Gastrocnemius medialis (tissue), 4 donors: ENCODE data around the gene KRT14. TPM values are rescaled to one million over a fixed set of nuclear protein-coding genes. Genes with fewer than 3 reads are reported as not detected.

Source experiments
- ATAC-seq, 2 donors: fragments of 150-250 bp; one replicate each; pipeline ENCODE4 v1.9.1; 2016
- DNase-seq, 2 donors: peaks; one replicate each; pipeline ENCODE4 v3.0.0-alpha.2; 2019
- H3K27ac ChIP-seq, 4 donors: fragments of 200-600 bp; sonication (generic); 1 replicate in 1 of 4; 2 replicates in 3 of 4; pipeline ENCODE4 v1.5.1; 2016 to 2018; ENCODE audit warnings: mild to moderate bottlenecking in 2 of 4, moderate library complexity in 1 of 4
- H3K27me3 ChIP-seq, 3 donors: fragments of 200-600 bp; sonication (generic) in 2 of 3; 1 replicate in 1 of 3; 2 replicates in 2 of 3; pipeline versions ENCODE4 v1.5.1 to v1.6.0; 2016 to 2019; ENCODE audit warnings: mild to moderate bottlenecking in 1 of 3, moderate library complexity in 1 of 3
- H3K36me3 ChIP-seq, 2 donors: fragments of 200-600 bp; sonication (generic) in 1 of 2; one replicate each; pipeline ENCODE4 v1.5.1; 2017 to 2018
- H3K4me1 ChIP-seq, 2 donors: fragments of 200-600 bp; sonication (generic) in 1 of 2; one replicate each; pipeline ENCODE4 v1.5.1; 2016 to 2017; ENCODE audit warnings: mild to moderate bottlenecking in 2 of 2
- H3K4me3 ChIP-seq, 4 donors: fragments of 200-600 bp; sonication (generic) in 3 of 4; 1 replicate in 1 of 4; 2 replicates in 3 of 4; pipeline ENCODE4 v1.5.1; 2016 to 2019; ENCODE audit warnings: mild to moderate bottlenecking in 2 of 4
- H3K9me3 ChIP-seq, 3 donors: fragments of 200-600 bp; sonication (generic) in 2 of 3; 1 replicate in 1 of 3; 2 replicates in 2 of 3; pipeline ENCODE4 v1.5.1; 2016 to 2019
- POLR2A ChIP-seq, 2 donors: fragments of 450-650 bp; IDR thresholded peaks; one replicate each; pipeline ENCODE4 v1.6.1; 2017; ENCODE audit warnings: antibody characterized with exemption in 2 of 2, mild to moderate bottlenecking in 2 of 2, moderate library complexity in 2 of 2
- in situ Hi-C, 4 donors: fragments of 200-750 bp; cut with MboI; loops; one replicate each; pipeline versions ENCODE4 v1.15.0 to v1.8.0; 2017; ENCODE audit warnings: low sequenced_read_pairs in 4 of 4
- intact Hi-C: fragments of 100-400 bp; cut with DNase I; formaldehyde crosslinking; loops from one replicate; pipeline ENCODE4 v1.15.1; 2023; ENCODE audit warnings: low total_unique reads
- total RNA-seq, 4 donors: library from RNA; depleted of rRNA; stranded (reverse); fragments of >200 nt; gene quantifications; one replicate each; pipeline versions ENCODE4 v1.1.0 to v1.2.3, GENCODE V29; 2016
- TF ChIP-seq, protein P1 (sequence below), 5 experiments: fragments of 450-650 bp in 3 of 5; fragments of 200-600 bp in 2 of 5; sonication (generic) in 2 of 5; IDR thresholded peaks in 4 of 5; conservative IDR thresholded peaks in 1 of 5; 1 replicate in 4 of 5; 2 replicates in 1 of 5; pipeline ENCODE4 v1.5.1; 2016 to 2019; ENCODE audit warnings: antibody characterized with exemption in 5 of 5, mild to moderate bottlenecking in 3 of 5, moderate library complexity in 3 of 5

KRT14 gene
- total RNA-seq, 4 donors from 2014 or later = not detected

DNA sequence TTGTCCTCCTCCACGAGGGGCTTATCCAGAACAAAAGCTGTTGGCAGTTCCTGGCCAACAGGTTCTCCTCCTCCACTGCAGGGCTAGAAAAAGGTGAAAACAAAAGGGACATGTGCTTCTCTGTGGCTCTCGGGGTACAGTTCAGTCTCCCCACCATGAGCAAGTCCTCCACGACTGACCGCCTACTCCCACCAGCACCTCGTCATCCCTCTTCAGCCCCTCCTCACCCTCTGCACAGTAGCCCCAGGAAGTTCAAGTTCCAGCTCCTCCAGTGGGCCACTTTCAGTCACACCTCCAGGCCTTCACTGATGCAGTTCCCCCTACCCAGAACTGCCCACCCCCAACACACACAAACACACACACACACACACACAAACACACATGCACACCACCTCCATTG is 34.2 kb downstream of the KRT14 start:
- Histone ChIP-seq H3K27ac (no peak overlapping the region), H3K27me3 (peaks cover 0 to 3% (median 0%) of the 10 kb centered on the region in 3 donors), H3K9me3 (no peaks in the 10 kb centered on the region), H3K36me3 (no peaks in the 10 kb centered on the region), H3K4me1 (peaks cover 8 to 13% of the 10 kb centered on the region in 2 donors), H3K4me3 (no peak overlapping the region)
- TF ChIP-seq POLR2A (IDR thresholded peaks at IDR 0.05) = no peak
- TF ChIP-seq, protein P1, sequence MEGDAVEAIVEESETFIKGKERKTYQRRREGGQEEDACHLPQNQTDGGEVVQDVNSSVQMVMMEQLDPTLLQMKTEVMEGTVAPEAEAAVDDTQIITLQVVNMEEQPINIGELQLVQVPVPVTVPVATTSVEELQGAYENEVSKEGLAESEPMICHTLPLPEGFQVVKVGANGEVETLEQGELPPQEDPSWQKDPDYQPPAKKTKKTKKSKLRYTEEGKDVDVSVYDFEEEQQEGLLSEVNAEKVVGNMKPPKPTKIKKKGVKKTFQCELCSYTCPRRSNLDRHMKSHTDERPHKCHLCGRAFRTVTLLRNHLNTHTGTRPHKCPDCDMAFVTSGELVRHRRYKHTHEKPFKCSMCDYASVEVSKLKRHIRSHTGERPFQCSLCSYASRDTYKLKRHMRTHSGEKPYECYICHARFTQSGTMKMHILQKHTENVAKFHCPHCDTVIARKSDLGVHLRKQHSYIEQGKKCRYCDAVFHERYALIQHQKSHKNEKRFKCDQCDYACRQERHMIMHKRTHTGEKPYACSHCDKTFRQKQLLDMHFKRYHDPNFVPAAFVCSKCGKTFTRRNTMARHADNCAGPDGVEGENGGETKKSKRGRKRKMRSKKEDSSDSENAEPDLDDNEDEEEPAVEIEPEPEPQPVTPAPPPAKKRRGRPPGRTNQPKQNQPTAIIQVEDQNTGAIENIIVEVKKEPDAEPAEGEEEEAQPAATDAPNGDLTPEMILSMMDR (IDR thresholded peaks at IDR 0.05 in 4 of 5, conservative IDR thresholded peaks at IDR 0.05 in 1 of 5) = no peak
- ATAC-seq (no peak), DNase-seq (no peak)
- in situ Hi-C loops = loop anchor here (5.0 to 25.0 kb wide), 4 partner anchors 92 to 665 kb away; partner anchors contain the start of gene KRT20 (in 1 of the 4)
- intact Hi-C loops = no loop called here

DNA sequence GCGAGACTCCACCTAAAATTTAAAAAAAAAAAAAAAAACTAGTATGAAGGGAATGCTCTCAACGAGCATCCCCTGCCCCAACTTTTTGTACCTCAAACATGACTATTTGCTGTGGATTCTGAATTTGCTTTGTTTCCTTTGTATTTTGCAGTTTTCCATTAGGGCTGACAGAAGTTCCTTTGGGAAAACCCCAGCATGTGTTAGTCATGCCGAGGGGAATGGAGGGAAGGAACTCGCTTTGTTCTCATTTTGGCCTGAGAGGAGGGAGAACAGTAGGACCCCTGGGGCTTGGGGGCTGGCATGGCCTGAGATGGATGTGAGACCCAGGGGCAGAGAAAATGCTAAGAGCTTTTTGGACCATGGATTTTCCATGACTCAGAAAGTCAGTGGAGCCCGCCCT is 35.3 kb downstream of the KRT14 start:
- intact Hi-C loops = no loop called here
- no peak overlapping the region for H3K27ac ChIP-seq
- peaks cover 0 to 3% (median 0%) of the 10 kb centered on the region in 3 donors for H3K27me3 ChIP-seq
- no peaks in the 10 kb centered on the region for H3K9me3 ChIP-seq
- H3K4me3 ChIP-seq = no peak overlapping the region
- TF ChIP-seq POLR2A (IDR thresholded peaks at IDR 0.05) = no peak
- TF ChIP-seq, protein P1 (IDR thresholded peaks at IDR 0.05 in 4 of 5, conservative IDR thresholded peaks at IDR 0.05 in 1 of 5) = no peak
- in situ Hi-C loops = loop anchor here (5.0 to 25.0 kb wide), 4 partner anchors 93 to 664 kb away; partner anchors contain the start of gene KRT20 (in 1 of the 4)
- peaks cover 8 to 13% of the 10 kb centered on the region in 2 donors for H3K4me1 ChIP-seq
- DNase-seq (no peak), ATAC-seq (no peak)
- H3K36me3 ChIP-seq = no peaks in the 10 kb centered on the region

DNA sequence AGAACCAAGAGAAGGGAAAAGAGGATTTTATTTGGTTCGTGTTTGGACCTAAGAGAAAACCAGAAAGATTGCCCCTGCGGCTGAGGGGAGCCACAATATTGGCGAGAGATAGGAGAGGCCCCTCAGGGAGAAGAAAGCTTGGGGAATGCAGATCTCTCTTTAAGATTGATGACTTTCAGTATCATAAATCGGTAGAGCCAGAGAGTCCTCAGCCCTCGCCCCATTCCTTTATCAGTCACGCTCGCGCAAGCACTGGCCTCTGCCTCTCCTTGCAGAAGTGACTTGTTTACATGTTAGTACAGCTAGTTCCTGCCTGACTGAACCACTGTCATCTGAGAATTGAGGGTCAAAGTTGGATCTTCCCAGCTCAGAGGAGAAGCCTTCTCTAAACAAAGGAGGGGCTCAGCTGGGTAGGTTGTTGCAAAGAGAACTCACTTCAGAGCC is 37.1 kb downstream of the KRT14 start:
- Histone ChIP-seq H3K27me3 (peaks cover 0 to 3% (median 0%) of the 10 kb centered on the region in 3 donors), H3K36me3 (no peaks in the 10 kb centered on the region), H3K4me3 (no peak overlapping the region), H3K9me3 (no peaks in the 10 kb centered on the region), H3K27ac (no peak overlapping the region), H3K4me1 (peaks cover 8 to 13% of the 10 kb centered on the region in 2 donors)
- TF ChIP-seq POLR2A (IDR thresholded peaks at IDR 0.05) = no peak
- TF ChIP-seq, protein P1 (IDR thresholded peaks at IDR 0.05 in 4 of 5, conservative IDR thresholded peaks at IDR 0.05 in 1 of 5) = no peak
- intact Hi-C loops = loop anchor here (1.0 to 2.0 kb wide), 3 partner anchors 99 to 640 kb away; no protein-coding TSS in a partner anchor
- no peak for ATAC-seq
- DNase-seq = no peak
- in situ Hi-C loops = loop anchor here (5.0 to 25.0 kb wide), 7 partner anchors 65 to 662 kb away; partner anchors contain the start of genes KRT20 (in 1 of the 4), KRT35 (in 1 of the 4) and KRT36 (in 1 of the 4)

DNA sequence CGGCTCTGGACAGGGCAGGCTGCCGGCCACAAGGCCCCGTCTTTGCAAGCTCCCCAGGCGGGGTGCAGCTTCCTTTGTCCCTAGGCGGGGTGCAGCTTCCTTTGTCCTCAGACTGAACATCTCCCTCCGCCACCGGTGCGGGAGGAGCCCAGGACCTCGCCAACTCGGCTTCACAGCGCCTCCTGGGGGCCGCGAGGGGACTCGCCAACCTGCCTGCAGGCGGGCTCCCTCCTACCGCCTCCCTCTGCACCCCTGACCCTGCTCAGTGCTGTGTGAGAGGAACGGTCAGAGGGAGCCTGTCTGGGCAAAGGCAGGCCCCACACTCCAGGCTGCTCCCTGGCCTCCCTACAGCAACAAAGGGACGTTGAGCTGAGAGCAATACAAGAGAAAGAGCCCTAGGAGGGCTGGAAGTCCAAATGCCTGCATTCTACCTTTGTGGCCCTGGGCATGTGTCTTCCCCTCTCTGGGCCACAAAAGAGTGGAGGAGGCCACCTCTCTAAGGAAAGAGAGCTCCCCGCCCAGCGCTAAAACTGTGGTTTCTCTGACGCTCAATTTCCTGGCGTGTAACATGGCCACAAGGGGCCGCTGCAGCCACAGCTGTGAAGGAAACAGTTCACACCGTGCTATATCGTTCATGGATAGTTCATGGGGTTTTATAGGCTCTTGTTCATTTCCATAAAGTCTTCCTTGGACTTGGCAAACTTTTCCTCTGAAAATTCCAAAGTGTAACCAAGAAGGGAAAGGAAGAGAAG is 37.7 kb downstream of the KRT14 start:
- Histone ChIP-seq H3K4me3 (peak overlapping the region in 3 of 4 donors; percentile 4 to 36 (median 17)), H3K4me1 (peaks cover 8 to 13% of the 10 kb centered on the region in 2 donors), H3K36me3 (no peaks in the 10 kb centered on the region), H3K9me3 (no peaks in the 10 kb centered on the region), H3K27me3 (peaks cover 0 to 3% (median 0%) of the 10 kb centered on the region in 3 donors), H3K27ac (no peak overlapping the region)
- in situ Hi-C loops (loop anchor here in 3 of 4 donors (5.0 to 10.0 kb wide), 4 partner anchors 64 to 642 kb away; partner anchors contain the start of genes KRT35 (in 1 of the 3) and KRT36 (in 1 of the 3)), intact Hi-C loops (loop anchor here (1.0 to 2.0 kb wide), 3 partner anchors 99 to 640 kb away; no protein-coding TSS in a partner anchor)
- TF ChIP-seq, protein P1 (IDR thresholded peaks at IDR 0.05 in 4 of 5, conservative IDR thresholded peaks at IDR 0.05 in 1 of 5) = peak; percentile 64 to 88 (median 80)
- TF ChIP-seq POLR2A (IDR thresholded peaks at IDR 0.05) = no peak
- ATAC-seq = peak; percentile 86 to 90
- peak; percentile 37 to 56 for DNase-seq
